PC-3 (cell line): ENCODE measurements around the gene KCND3. TPM values are rescaled to one million over a fixed set of nuclear protein-coding genes. Genes with fewer than 3 reads are reported as not detected.

Experiments used
- ATAC-seq: fragments of 200-7000 bp; cut with Tn5 transposase; 2 replicates; pipeline ENCODE4 v1.9.1; 2020; ENCODE audit warnings: mild to moderate bottlenecking, moderate library complexity
- BruUV-seq: library from RNA; stranded (reverse); fragments of 400-500 nt; replicated peaks from 2 replicates; lab custom pipeline; 2021; lab: Mats Ljungman, UMichigan
- CTCF ChIA-PET: fragments of 300-600 bp; sonication (Branson Sonifier 250); formaldehyde crosslinking; loops from one replicate; lab custom pipeline; 2022; ENCODE audit warnings: antibody characterized with exemption; lab: Charles Lee
- POLR2A ChIA-PET: fragments of 300-600 bp; sonication (Branson Sonifier 250); formaldehyde crosslinking; loops from one replicate; lab custom pipeline; 2022; ENCODE audit warnings: antibody characterized with exemption; ENCODE audit not compliant: unreplicated experiment; lab: Charles Lee
- DNase-seq: peaks from one replicate; pipeline ENCODE4 v3.0.0-alpha.2; 2015
- H2AFZ ChIP-seq: fragments of 300-600 bp; sonication (generic); 2 replicates; pipeline ENCODE4 v1.6.0; 2016; ENCODE audit warnings: antibody characterized with exemption, low read length
- H3F3A ChIP-seq: fragments of 300-600 bp; sonication (generic); one replicate; pipeline ENCODE4 v1.6.0; 2017; ENCODE audit warnings: antibody characterized with exemption, low read length, control low read depth, mild to moderate bottlenecking; ENCODE audit not compliant: unreplicated experiment
- H3K27ac ChIP-seq: fragments of 300-600 bp; sonication (generic); 2 replicates; pipeline ENCODE4 v1.5.1; 2016; ENCODE audit warnings: mild to moderate bottlenecking, low read length
- H3K27me3 ChIP-seq: fragments of 300-600 bp; sonication (generic); 2 replicates; pipeline ENCODE4 v1.6.1; 2016; ENCODE audit warnings: low read length, mixed read lengths
- H3K36me3 ChIP-seq: fragments of 300-600 bp; sonication (generic); 2 replicates; pipeline ENCODE4 v1.6.1; 2016; ENCODE audit warnings: low read depth, mixed run types, low read length, mixed read lengths
- H3K4me1 ChIP-seq: fragments of 300-600 bp; sonication (generic); 2 replicates; pipeline ENCODE4 v1.5.1; 2016; ENCODE audit warnings: low read length; ENCODE audit not compliant: insufficient read depth
- H3K4me2 ChIP-seq: fragments of 300-600 bp; sonication (generic); 2 replicates; pipeline ENCODE4 v1.6.0; 2016; ENCODE audit warnings: low read length
- H3K4me3 ChIP-seq: fragments of 300-600 bp; sonication (generic); 2 replicates; pipeline ENCODE4 v1.5.1; 2016; ENCODE audit warnings: mild to moderate bottlenecking, low read length, mixed read lengths
- H3K79me2 ChIP-seq: fragments of 300-600 bp; sonication (generic); 2 replicates; pipeline ENCODE4 v1.6.1; 2017; ENCODE audit warnings: low read length, mixed read lengths
- H3K9ac ChIP-seq: fragments of 300-600 bp; sonication (generic); 2 replicates; pipeline ENCODE4 v1.6.0; 2016; ENCODE audit warnings: mild to moderate bottlenecking, low read length
- H3K9me2 ChIP-seq: fragments of 300-600 bp; sonication (generic); replicated peaks from 2 replicates; pipeline ENCODE4 v1.6.1; 2016; ENCODE audit warnings: mixed run types, low read length, mixed read lengths
- H3K9me3 ChIP-seq: fragments of 300-600 bp; sonication (generic); 2 replicates; pipeline ENCODE4 v1.6.1; 2016; ENCODE audit warnings: low read length, mixed read lengths
- H4K20me1 ChIP-seq: fragments of 300-600 bp; sonication (generic); 2 replicates; pipeline ENCODE4 v1.6.1; 2016; ENCODE audit warnings: low read length, mixed read lengths
- CTCF ChIP-seq: fragments of 300-600 bp; sonication (generic); conservative IDR thresholded peaks from 2 replicates; pipeline ENCODE4 v1.5.1; 2017; ENCODE audit warnings: antibody characterized with exemption, low read depth, mild to moderate bottlenecking, low read length
- EZH2 ChIP-seq: fragments of 300-600 bp; sonication (generic); IDR thresholded peaks from one replicate; pipeline ENCODE4 v1.6.1; 2017; ENCODE audit warnings: antibody characterized with exemption, mild to moderate bottlenecking, low read length; ENCODE audit not compliant: unreplicated experiment
- EZH2phosphoT487 ChIP-seq: fragments of 300-600 bp; sonication (generic); IDR thresholded peaks from 2 replicates; pipeline ENCODE4 v1.6.1; 2018; ENCODE audit warnings: mild to moderate bottlenecking, antibody characterized with exemption, low read length, borderline replicate concordance
- intact Hi-C: fragments of 100-400 bp; cut with micrococcal nuclease; formaldehyde crosslinking; loops from 2 replicates; pipeline ENCODE4 v1.9.0; 2023
- total RNA-seq: library from RNA; depleted of rRNA; stranded (reverse); fragments of >200 nt; gene quantifications from 2 replicates; pipeline ENCODE4 v1.2.3, GENCODE V29; 2014

Gene KCND3
- total RNA-seq, 1 experiment from 2014 or later = not detected

- H3K9me3 ChIP-seq = no peaks in the 10 kb centered on the region
- H3K4me1 ChIP-seq = no peaks in the 10 kb centered on the region
- intact Hi-C loops = no loop called here
- H3K27me3 ChIP-seq = peaks cover 83% of the 10 kb centered on the region
- no TSS peak for BruUV-seq
- ChIA-PET CTCF (no interaction called here), POLR2A (no interaction called here)
- TF ChIP-seq EZH2 = no peak
- H3K4me3 ChIP-seq = no peak overlapping the region
- H3K9ac ChIP-seq = no peak overlapping the region
- H2AFZ ChIP-seq = no peak overlapping the region
- no peak overlapping the region for H3K4me2 ChIP-seq
- H3F3A ChIP-seq = no peaks in the 10 kb centered on the region
- ATAC-seq (no peak), DNase-seq (no peak)
- no peaks in the 10 kb centered on the region for H3K36me3 ChIP-seq
- H3K9me2 ChIP-seq = no peaks in the 10 kb centered on the region
- H4K20me1 ChIP-seq = no peaks in the 10 kb centered on the region
- no peak overlapping the region for H3K27ac ChIP-seq
- H3K79me2 ChIP-seq = no peaks in the 10 kb centered on the region
These were observed 113.8 kb downstream of the KCND3 start for GRCh38 chr1:111875640-111876039.

- H3K9me2 ChIP-seq = no peaks in the 10 kb centered on the region
- BruUV-seq = no TSS peak
- no peak for DNase-seq
- ATAC-seq = no peak
- H4K20me1 ChIP-seq = no peaks in the 10 kb centered on the region
- no peak overlapping the region for H3K27ac ChIP-seq
- no peaks in the 10 kb centered on the region for H3K9me3 ChIP-seq
- H3K4me3 ChIP-seq = no peak overlapping the region
- no peaks in the 10 kb centered on the region for H3F3A ChIP-seq
- peaks cover 82% of the 10 kb centered on the region for H3K27me3 ChIP-seq
- no peak overlapping the region for H2AFZ ChIP-seq
- ChIA-PET CTCF (no interaction called here), POLR2A (no interaction called here)
- no peaks in the 10 kb centered on the region for H3K4me1 ChIP-seq
- intact Hi-C loops = no loop called here
- H3K9ac ChIP-seq = no peak overlapping the region
- H3K4me2 ChIP-seq = no peak overlapping the region
- TF ChIP-seq EZH2 (no peak), EZH2phosphoT487 (no peak), CTCF (no peak)
- no peaks in the 10 kb centered on the region for H3K36me3 ChIP-seq
- H3K79me2 ChIP-seq = no peaks in the 10 kb centered on the region
These were observed 115.9 kb downstream of the KCND3 start for GRCh38 chr1:111873460-111874030.

- peaks cover 84% of the 10 kb centered on the region for H3K27me3 ChIP-seq
- ChIA-PET CTCF (no interaction called here), POLR2A (no interaction called here)
- BruUV-seq = no TSS peak
- no peaks in the 10 kb centered on the region for H3K9me2 ChIP-seq
- DNase-seq (no peak), ATAC-seq (no peak)
- H2AFZ ChIP-seq = no peak overlapping the region
- no peaks in the 10 kb centered on the region for H3K79me2 ChIP-seq
- H3K4me3 ChIP-seq = no peak overlapping the region
- H3K9me3 ChIP-seq = no peaks in the 10 kb centered on the region
- intact Hi-C loops = no loop called here
- no peak overlapping the region for H3K9ac ChIP-seq
- TF ChIP-seq EZH2phosphoT487 (no peak), EZH2 (no peak), CTCF (no peak)
- no peaks in the 10 kb centered on the region for H4K20me1 ChIP-seq
- no peak overlapping the region for H3K27ac ChIP-seq
- H3K4me2 ChIP-seq = no peak overlapping the region
- no peaks in the 10 kb centered on the region for H3F3A ChIP-seq
- H3K4me1 ChIP-seq = no peaks in the 10 kb centered on the region
- no peaks in the 10 kb centered on the region for H3K36me3 ChIP-seq
These were observed 119.3 kb downstream of the KCND3 start for GRCh38 chr1:111870181-111870580.
